ENCODE results near the gene TBX3. TPM values are rescaled to one million over a fixed set of nuclear protein-coding genes. Genes with fewer than 3 reads are reported as not detected.
"Not testable (repeated sequence)": the region's sequence is repeated elsewhere in the genome, so short reads cannot be mapped to it uniquely, and the experiment has no call there.

TBX3 gene
- not detected for total RNA-seq

- CTCF ChIA-PET: interaction anchor here (0.6 kb wide), 1 partner anchor 22 kb away, joined by 3 read pairs; no protein-coding TSS in a partner anchor
- H3K27me3 Mint-ChIP-seq (ENCODE audit: low read depth): peaks cover 91% of the 10 kb centered on the region
- peaks cover 4% of the 10 kb centered on the region for H3K36me3 Mint-ChIP-seq (ENCODE audit: low read depth)
- intact Hi-C loops (cut with micrococcal nuclease): loop anchor here (2.0 to 10.0 kb wide), 3 partner anchors 15 to 1209 kb away; partner anchors contain the start of gene LHX5
- peak within 1 kb of the TSS; percentile 73 for H3K4me3 Mint-ChIP-seq
- H3K4me1 Mint-ChIP-seq (ENCODE audit: low read depth): peaks cover 45% of the 10 kb centered on the region
- H3K9me3 Mint-ChIP-seq: peaks cover 3% of the 10 kb centered on the region
- H3K27ac Mint-ChIP-seq: no peak within 1 kb of the TSS
- peak; percentile 79 for DNase-seq
Measured at GRCh38 chr12:114684098-114684869, at the start of gene TBX3. TBX3 (minus strand) TSS chr12:114684175; CDS start chr12:114683200, 975 bp downstream.

GRCh38 chr12:114732426-114733030 lies 48.6 kb upstream of the TBX3 start:
- intact Hi-C loops (cut with micrococcal nuclease): no loop called here
- Mint-ChIP-seq H3K27me3 (ENCODE audit: low read depth) (peaks cover 38% of the 10 kb centered on the region), H3K36me3 (ENCODE audit: low read depth) (no peaks in the 10 kb centered on the region), H3K9me3 (no peaks in the 10 kb centered on the region), H3K4me1 (ENCODE audit: low read depth) (peaks cover 2% of the 10 kb centered on the region), H3K4me3 (no peak overlapping the region), H3K27ac (no peak overlapping the region)
- CTCF ChIA-PET: no interaction called here
- no peak for DNase-seq

DNA sequence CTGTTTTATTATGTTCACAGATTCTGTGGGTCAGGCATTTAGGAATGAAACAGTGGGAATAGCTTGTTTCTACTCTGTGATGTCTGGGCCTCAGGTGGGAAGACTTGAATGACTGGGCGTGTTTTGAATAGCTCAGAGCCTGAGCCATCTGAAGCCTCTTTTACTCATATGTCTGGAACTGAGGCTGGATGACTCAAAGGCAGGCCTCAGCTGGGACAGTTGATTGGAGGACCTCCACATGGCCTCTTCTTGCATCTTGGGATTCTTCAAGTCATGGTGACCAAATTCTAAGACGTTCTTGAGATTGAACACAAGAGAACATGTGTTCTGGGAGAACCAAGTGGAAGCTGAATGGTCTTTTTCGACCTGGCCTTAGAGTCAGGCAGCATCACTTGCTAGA lies 45.8 kb upstream of the TBX3 start:
- CTCF ChIA-PET: no interaction called here
- no peak overlapping the region for H3K27ac Mint-ChIP-seq
- peaks cover 18% of the 10 kb centered on the region for H3K27me3 Mint-ChIP-seq (ENCODE audit: low read depth)
- no peaks in the 10 kb centered on the region for H3K4me1 Mint-ChIP-seq (ENCODE audit: low read depth)
- H3K36me3 Mint-ChIP-seq (ENCODE audit: low read depth): no peaks in the 10 kb centered on the region
- intact Hi-C loops (cut with micrococcal nuclease): no loop called here
- H3K4me3 Mint-ChIP-seq: no peak overlapping the region
- DNase-seq: no peak
- H3K9me3 Mint-ChIP-seq: no peaks in the 10 kb centered on the region

GRCh38 chr12:114726092-114726710 lies 42.2 kb upstream of the TBX3 start:
- no peak overlapping the region for H3K27ac Mint-ChIP-seq
- H3K4me1 Mint-ChIP-seq (ENCODE audit: low read depth): no peaks in the 10 kb centered on the region
- H3K27me3 Mint-ChIP-seq (ENCODE audit: low read depth): no peaks in the 10 kb centered on the region
- DNase-seq: no peak
- H3K9me3 Mint-ChIP-seq: no peaks in the 10 kb centered on the region
- no peaks in the 10 kb centered on the region for H3K36me3 Mint-ChIP-seq (ENCODE audit: low read depth)
- CTCF ChIA-PET: no interaction called here
- intact Hi-C loops (cut with micrococcal nuclease): no loop called here
- H3K4me3 Mint-ChIP-seq: no peak overlapping the region

GRCh38 chr12:114722176-114722575 lies 38.2 kb upstream of the TBX3 start:
- DNase-seq; CTCF ChIA-PET; H3K27ac Mint-ChIP-seq; H3K4me1 Mint-ChIP-seq (ENCODE audit: low read depth); H3K36me3 Mint-ChIP-seq (ENCODE audit: low read depth); H3K9me3 Mint-ChIP-seq; H3K4me3 Mint-ChIP-seq; H3K27me3 Mint-ChIP-seq (ENCODE audit: low read depth); intact Hi-C loops (cut with micrococcal nuclease): not testable (repeated sequence)

DNA sequence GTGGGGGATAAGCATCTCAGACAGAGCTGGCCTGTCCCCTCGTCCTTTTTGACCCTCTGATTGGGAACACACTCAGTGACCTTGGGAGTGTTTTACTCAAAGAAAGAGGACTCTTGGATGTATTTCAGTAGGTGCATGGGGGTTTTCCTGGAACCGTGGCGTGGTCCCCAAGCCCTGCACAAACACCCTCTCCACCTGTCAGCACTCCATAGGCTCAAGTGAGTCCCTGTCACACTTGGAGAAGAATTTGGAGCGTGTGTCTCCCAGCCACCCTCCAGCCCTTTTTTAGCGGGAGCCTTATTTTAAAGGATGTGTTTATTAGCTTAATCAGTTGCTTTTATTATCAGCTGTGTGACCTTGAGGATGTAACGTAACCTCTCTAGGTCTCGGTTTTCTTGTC lies 37.3 kb upstream of the TBX3 start:
- CTCF ChIA-PET: no interaction called here
- peaks cover 2% of the 10 kb centered on the region for H3K9me3 Mint-ChIP-seq
- peaks cover 8% of the 10 kb centered on the region for H3K27me3 Mint-ChIP-seq (ENCODE audit: low read depth)
- H3K4me3 Mint-ChIP-seq: no peak overlapping the region
- no peak for DNase-seq
- no peaks in the 10 kb centered on the region for H3K36me3 Mint-ChIP-seq (ENCODE audit: low read depth)
- no peak overlapping the region for H3K27ac Mint-ChIP-seq
- intact Hi-C loops (cut with micrococcal nuclease): no loop called here
- H3K4me1 Mint-ChIP-seq (ENCODE audit: low read depth): no peaks in the 10 kb centered on the region

DNA sequence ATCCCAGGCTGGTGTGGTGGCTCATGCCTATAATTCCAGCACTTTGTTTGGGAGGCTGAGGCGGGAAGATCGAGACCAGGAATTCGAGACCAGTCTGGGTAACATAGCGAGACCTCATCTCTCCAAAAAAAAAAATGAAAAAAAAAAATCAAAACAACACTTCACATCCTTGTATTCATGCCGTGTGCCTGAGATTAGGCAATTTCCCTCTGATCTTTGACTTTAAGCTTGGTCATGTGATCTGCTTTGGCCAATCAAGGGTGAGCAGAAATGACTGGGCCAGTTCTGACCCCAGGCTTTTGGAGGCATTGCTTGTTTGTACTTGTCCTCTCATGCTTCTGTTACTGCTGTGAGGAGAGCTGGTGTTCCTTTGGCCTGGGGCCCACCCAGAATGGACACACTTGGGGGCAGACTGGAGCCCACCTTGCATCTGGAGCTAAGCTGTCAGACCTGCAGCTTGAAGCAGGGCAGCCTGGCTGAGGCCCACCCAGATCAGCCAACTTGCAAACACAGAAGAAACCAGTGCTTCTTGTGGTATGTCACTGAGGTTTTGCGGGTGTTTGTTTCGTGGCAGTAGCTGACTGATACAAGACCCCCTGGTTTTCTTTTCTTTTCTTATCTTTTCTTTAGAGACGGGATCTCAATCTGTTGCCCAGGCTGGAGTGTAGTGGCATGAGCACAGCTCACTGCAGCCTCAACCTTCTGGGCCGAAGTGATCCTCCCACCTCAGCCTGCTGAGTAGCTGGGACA lies 29.7 kb upstream of the TBX3 start:
- no peak for DNase-seq
- Mint-ChIP-seq H3K4me1 (ENCODE audit: low read depth) (no peaks in the 10 kb centered on the region), H3K27ac (no peak overlapping the region), H3K9me3 (peaks cover 6% of the 10 kb centered on the region), H3K27me3 (ENCODE audit: low read depth) (peaks cover 17% of the 10 kb centered on the region), H3K4me3 (no peak overlapping the region), H3K36me3 (ENCODE audit: low read depth) (no peaks in the 10 kb centered on the region)
- intact Hi-C loops (cut with micrococcal nuclease): no loop called here
- CTCF ChIA-PET: interaction anchor here (0.6 kb wide), 1 partner anchor 104 kb away, joined by 3 read pairs; no protein-coding TSS in a partner anchor

GRCh38 chr12:114711689-114712152 lies 27.7 kb upstream of the TBX3 start:
- CTCF ChIA-PET: no interaction called here
- DNase-seq: no peak
- intact Hi-C loops (cut with micrococcal nuclease): no loop called here
- H3K4me1 Mint-ChIP-seq (ENCODE audit: low read depth): no peaks in the 10 kb centered on the region
- H3K9me3 Mint-ChIP-seq: peaks cover 4% of the 10 kb centered on the region
- H3K4me3 Mint-ChIP-seq: no peak overlapping the region
- H3K27ac Mint-ChIP-seq: no peak overlapping the region
- H3K27me3 Mint-ChIP-seq (ENCODE audit: low read depth): peaks cover 11% of the 10 kb centered on the region
- no peaks in the 10 kb centered on the region for H3K36me3 Mint-ChIP-seq (ENCODE audit: low read depth)

DNA sequence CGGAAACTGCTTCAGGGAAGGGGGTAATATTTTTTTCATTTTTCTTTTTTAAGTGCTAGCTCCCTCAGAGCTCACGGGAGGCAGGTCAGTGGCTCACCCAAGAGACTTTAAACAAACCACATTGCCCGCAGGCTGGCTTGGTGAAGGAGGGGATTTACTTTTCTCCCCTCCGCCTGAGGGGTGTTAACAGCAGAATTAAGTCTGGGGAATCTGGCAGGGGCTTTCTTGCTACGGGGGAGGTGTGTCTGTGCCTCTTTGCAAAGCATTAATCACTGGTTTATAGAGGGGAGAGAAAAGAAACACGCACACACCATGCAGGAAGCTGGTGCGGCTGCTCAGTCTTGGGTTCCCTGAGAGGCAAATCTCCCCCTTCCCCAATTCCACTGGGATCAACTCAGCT lies 26.2 kb upstream of the TBX3 start:
- CTCF ChIA-PET: no interaction called here
- H3K36me3 Mint-ChIP-seq (ENCODE audit: low read depth): no peaks in the 10 kb centered on the region
- DNase-seq: no peak
- intact Hi-C loops (cut with micrococcal nuclease): no loop called here
- H3K27me3 Mint-ChIP-seq (ENCODE audit: low read depth): peaks cover 10% of the 10 kb centered on the region
- H3K9me3 Mint-ChIP-seq: peaks cover 4% of the 10 kb centered on the region
- H3K4me1 Mint-ChIP-seq (ENCODE audit: low read depth): no peaks in the 10 kb centered on the region
- H3K4me3 Mint-ChIP-seq: no peak overlapping the region
- H3K27ac Mint-ChIP-seq: no peak overlapping the region

DNA sequence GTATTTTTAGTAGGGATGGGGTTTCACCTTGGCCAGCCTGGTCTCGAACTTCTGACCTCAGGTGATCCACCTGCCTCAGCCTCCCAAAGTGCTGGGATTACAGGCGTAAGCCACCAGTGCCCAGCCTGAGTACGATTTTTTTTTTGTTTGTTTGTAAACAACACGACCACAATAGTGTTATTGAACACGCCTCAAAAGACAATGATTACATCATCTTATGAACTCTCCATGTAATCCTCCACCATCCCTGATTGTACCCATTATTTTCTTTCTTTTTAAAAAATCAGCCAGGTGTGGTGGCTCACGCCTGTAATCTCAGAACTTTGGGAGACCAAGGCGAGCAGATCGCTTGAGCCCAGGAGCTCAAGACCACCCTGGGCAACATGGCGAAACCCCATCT lies 25.1 kb upstream of the TBX3 start:
- Mint-ChIP-seq H3K27ac (no peak overlapping the region), H3K27me3 (ENCODE audit: low read depth) (peaks cover 12% of the 10 kb centered on the region), H3K4me1 (ENCODE audit: low read depth) (no peaks in the 10 kb centered on the region), H3K9me3 (peaks cover 1% of the 10 kb centered on the region), H3K36me3 (ENCODE audit: low read depth) (no peaks in the 10 kb centered on the region), H3K4me3 (no peak overlapping the region)
- no peak for DNase-seq
- intact Hi-C loops (cut with micrococcal nuclease): no loop called here
- CTCF ChIA-PET: no interaction called here

DNA sequence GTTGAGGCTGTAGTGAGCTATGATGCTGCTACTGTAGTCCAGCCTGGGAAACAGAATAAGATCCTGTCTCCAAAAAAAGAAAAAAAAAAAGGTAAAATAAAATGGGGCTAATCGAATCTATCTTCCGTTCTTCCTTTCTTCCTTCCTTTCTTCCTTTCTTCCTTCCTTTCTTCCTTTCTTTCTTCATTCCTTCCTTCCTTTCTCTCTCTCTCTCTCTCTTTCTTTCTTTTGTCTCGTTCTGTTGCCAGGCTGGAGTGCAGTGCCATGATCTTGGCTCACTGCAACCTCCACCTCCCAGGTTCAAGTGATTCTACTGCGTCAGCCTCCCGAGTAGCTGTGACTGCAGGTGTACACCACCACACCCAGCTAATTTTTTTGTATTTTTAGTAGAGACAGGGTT lies 24.6 kb upstream of the TBX3 start:
- DNase-seq; H3K27ac Mint-ChIP-seq; H3K9me3 Mint-ChIP-seq; H3K36me3 Mint-ChIP-seq (ENCODE audit: low read depth); H3K4me3 Mint-ChIP-seq; H3K4me1 Mint-ChIP-seq (ENCODE audit: low read depth); intact Hi-C loops (cut with micrococcal nuclease): not testable (repeated sequence)
- CTCF ChIA-PET: interaction anchor here (0.6 kb wide), 1 partner anchor 701 kb away, joined by 3 read pairs; no protein-coding TSS in a partner anchor
- H3K27me3 Mint-ChIP-seq (ENCODE audit: low read depth): peaks cover 17% of the 10 kb centered on the region

- Mint-ChIP-seq H3K27me3 (ENCODE audit: low read depth) (peaks cover 46% of the 10 kb centered on the region), H3K27ac (no peak overlapping the region), H3K4me3 (no peak overlapping the region), H3K9me3 (no peaks in the 10 kb centered on the region), H3K4me1 (ENCODE audit: low read depth) (no peaks in the 10 kb centered on the region), H3K36me3 (ENCODE audit: low read depth) (no peaks in the 10 kb centered on the region)
- no peak for DNase-seq
- intact Hi-C loops (cut with micrococcal nuclease): no loop called here
- CTCF ChIA-PET: no interaction called here
Measured at GRCh38 chr12:114704096-114704495, 20.1 kb upstream of the TBX3 start.

All from activated naive CD4-positive, alpha-beta T cell treated with anti-CD3 and anti-CD28 coated beads for 36 hours (primary cell).